Testis (tissue), 2 donors: Measurements from ENCODE around the gene GRID1.

Experiments used
- POLR2A ChIP-seq: fragments of 450-650 bp; IDR thresholded peaks from one replicate; pipeline ENCODE4 v1.6.1; 2017; ENCODE audit warnings: antibody characterized with exemption, mild to moderate bottlenecking, moderate library complexity
- TF ChIP-seq, protein P1 (sequence below), 3 experiments: fragments of 450-650 bp in 2 of 3; fragments of 200-600 bp in 1 of 3; sonication (generic) in 1 of 3; IDR thresholded peaks; one replicate each; pipeline ENCODE4 v1.5.1; 2016 to 2019; ENCODE audit warnings: antibody characterized with exemption in 3 of 3, mild to moderate bottlenecking in 2 of 3, moderate library complexity in 1 of 3

DNA sequence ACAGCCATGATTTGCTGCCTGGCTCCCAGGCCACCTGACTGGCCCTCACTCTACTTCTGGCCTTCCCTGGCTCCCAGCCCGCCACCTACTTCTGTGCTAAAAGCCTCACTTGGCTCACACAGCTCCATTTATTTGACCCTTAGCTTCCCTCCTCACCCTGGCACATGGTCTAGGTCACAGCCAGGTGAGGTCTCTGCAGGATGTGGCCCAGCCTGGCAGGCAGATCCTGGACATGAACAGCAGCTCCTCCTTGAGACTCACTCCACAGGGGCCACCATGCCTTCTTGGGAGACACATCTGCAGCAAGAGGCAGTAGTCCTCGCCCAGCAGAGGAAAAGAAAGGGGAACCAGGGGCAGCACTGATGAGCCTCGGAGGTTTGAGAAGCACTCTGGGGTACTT lies 64.6 kb downstream of the GRID1 start:
- TF ChIP-seq POLR2A = no peak
- TF ChIP-seq, protein P1, sequence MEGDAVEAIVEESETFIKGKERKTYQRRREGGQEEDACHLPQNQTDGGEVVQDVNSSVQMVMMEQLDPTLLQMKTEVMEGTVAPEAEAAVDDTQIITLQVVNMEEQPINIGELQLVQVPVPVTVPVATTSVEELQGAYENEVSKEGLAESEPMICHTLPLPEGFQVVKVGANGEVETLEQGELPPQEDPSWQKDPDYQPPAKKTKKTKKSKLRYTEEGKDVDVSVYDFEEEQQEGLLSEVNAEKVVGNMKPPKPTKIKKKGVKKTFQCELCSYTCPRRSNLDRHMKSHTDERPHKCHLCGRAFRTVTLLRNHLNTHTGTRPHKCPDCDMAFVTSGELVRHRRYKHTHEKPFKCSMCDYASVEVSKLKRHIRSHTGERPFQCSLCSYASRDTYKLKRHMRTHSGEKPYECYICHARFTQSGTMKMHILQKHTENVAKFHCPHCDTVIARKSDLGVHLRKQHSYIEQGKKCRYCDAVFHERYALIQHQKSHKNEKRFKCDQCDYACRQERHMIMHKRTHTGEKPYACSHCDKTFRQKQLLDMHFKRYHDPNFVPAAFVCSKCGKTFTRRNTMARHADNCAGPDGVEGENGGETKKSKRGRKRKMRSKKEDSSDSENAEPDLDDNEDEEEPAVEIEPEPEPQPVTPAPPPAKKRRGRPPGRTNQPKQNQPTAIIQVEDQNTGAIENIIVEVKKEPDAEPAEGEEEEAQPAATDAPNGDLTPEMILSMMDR (IDR thresholded peaks at IDR 0.05) = no peak
